ENCODE measurements around the gene AZGP1. TPM values are rescaled to one million over a fixed set of nuclear protein-coding genes. Genes with fewer than 3 reads are reported as not detected.
A peak's percentile ranks its signal among the peaks of the same experiment; 100 is the strongest.

AZGP1 gene
- total and polyA plus RNA-seq, 2 of the 13 experiments (the other 11 are each of a cell fraction or from before 2014, with no cell fraction given) = 93.8 to 229 TPM

GRCh38 chr7:99918959-99919813 is 56.6 kb downstream of the AZGP1 start, which contains the start of gene TRIM4 (continued):
- TF ChIP-seq, protein P1, sequence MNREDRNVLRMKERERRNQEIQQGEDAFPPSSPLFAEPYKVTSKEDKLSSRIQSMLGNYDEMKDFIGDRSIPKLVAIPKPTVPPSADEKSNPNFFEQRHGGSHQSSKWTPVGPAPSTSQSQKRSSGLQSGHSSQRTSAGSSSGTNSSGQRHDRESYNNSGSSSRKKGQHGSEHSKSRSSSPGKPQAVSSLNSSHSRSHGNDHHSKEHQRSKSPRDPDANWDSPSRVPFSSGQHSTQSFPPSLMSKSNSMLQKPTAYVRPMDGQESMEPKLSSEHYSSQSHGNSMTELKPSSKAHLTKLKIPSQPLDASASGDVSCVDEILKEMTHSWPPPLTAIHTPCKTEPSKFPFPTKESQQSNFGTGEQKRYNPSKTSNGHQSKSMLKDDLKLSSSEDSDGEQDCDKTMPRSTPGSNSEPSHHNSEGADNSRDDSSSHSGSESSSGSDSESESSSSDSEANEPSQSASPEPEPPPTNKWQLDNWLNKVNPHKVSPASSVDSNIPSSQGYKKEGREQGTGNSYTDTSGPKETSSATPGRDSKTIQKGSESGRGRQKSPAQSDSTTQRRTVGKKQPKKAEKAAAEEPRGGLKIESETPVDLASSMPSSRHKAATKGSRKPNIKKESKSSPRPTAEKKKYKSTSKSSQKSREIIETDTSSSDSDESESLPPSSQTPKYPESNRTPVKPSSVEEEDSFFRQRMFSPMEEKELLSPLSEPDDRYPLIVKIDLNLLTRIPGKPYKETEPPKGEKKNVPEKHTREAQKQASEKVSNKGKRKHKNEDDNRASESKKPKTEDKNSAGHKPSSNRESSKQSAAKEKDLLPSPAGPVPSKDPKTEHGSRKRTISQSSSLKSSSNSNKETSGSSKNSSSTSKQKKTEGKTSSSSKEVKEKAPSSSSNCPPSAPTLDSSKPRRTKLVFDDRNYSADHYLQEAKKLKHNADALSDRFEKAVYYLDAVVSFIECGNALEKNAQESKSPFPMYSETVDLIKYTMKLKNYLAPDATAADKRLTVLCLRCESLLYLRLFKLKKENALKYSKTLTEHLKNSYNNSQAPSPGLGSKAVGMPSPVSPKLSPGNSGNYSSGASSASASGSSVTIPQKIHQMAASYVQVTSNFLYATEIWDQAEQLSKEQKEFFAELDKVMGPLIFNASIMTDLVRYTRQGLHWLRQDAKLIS (CRISPR knock-in tag; IDR thresholded peaks at IDR 0.05) = no peak; the same call in 1 of the 2 replicates
- peak; percentile 58 for TF ChIP-seq ZNF430 (CRISPR knock-in tag; IDR thresholded peaks at IDR 0.05)
- peak; percentile 86 for TF ChIP-seq MED8 (CRISPR knock-in tag; IDR thresholded peaks at IDR 0.05; ENCODE audit: insufficient replicate concordance)
- TF ChIP-seq EP300 (IDR thresholded peaks at IDR 0.05; ENCODE audit: low read depth in 2 of 2, low read length in 2 of 2) = no peak; a peak in 1 of 4 replicates
- TF ChIP-seq EP300 (CRISPR knock-in tag; IDR thresholded peaks at IDR 0.05; ENCODE audit: borderline replicate concordance) = no peak
- no peak for TF ChIP-seq ZNF75D (CRISPR knock-in tag; IDR thresholded peaks at IDR 0.05; ENCODE audit: borderline replicate concordance)
- TF ChIP-seq ZMYM4 (CRISPR knock-in tag; IDR thresholded peaks at IDR 0.05) = peak; percentile 78
- TF ChIP-seq HNF1B (CRISPR knock-in tag; IDR thresholded peaks at IDR 0.05) = peak; percentile 86; the same call in 1 of the 2 replicates
- no peak for TF ChIP-seq THYN1 (CRISPR knock-in tag; IDR thresholded peaks at IDR 0.05; ENCODE audit: borderline replicate concordance, low read depth)
- TF ChIP-seq, protein P2, sequence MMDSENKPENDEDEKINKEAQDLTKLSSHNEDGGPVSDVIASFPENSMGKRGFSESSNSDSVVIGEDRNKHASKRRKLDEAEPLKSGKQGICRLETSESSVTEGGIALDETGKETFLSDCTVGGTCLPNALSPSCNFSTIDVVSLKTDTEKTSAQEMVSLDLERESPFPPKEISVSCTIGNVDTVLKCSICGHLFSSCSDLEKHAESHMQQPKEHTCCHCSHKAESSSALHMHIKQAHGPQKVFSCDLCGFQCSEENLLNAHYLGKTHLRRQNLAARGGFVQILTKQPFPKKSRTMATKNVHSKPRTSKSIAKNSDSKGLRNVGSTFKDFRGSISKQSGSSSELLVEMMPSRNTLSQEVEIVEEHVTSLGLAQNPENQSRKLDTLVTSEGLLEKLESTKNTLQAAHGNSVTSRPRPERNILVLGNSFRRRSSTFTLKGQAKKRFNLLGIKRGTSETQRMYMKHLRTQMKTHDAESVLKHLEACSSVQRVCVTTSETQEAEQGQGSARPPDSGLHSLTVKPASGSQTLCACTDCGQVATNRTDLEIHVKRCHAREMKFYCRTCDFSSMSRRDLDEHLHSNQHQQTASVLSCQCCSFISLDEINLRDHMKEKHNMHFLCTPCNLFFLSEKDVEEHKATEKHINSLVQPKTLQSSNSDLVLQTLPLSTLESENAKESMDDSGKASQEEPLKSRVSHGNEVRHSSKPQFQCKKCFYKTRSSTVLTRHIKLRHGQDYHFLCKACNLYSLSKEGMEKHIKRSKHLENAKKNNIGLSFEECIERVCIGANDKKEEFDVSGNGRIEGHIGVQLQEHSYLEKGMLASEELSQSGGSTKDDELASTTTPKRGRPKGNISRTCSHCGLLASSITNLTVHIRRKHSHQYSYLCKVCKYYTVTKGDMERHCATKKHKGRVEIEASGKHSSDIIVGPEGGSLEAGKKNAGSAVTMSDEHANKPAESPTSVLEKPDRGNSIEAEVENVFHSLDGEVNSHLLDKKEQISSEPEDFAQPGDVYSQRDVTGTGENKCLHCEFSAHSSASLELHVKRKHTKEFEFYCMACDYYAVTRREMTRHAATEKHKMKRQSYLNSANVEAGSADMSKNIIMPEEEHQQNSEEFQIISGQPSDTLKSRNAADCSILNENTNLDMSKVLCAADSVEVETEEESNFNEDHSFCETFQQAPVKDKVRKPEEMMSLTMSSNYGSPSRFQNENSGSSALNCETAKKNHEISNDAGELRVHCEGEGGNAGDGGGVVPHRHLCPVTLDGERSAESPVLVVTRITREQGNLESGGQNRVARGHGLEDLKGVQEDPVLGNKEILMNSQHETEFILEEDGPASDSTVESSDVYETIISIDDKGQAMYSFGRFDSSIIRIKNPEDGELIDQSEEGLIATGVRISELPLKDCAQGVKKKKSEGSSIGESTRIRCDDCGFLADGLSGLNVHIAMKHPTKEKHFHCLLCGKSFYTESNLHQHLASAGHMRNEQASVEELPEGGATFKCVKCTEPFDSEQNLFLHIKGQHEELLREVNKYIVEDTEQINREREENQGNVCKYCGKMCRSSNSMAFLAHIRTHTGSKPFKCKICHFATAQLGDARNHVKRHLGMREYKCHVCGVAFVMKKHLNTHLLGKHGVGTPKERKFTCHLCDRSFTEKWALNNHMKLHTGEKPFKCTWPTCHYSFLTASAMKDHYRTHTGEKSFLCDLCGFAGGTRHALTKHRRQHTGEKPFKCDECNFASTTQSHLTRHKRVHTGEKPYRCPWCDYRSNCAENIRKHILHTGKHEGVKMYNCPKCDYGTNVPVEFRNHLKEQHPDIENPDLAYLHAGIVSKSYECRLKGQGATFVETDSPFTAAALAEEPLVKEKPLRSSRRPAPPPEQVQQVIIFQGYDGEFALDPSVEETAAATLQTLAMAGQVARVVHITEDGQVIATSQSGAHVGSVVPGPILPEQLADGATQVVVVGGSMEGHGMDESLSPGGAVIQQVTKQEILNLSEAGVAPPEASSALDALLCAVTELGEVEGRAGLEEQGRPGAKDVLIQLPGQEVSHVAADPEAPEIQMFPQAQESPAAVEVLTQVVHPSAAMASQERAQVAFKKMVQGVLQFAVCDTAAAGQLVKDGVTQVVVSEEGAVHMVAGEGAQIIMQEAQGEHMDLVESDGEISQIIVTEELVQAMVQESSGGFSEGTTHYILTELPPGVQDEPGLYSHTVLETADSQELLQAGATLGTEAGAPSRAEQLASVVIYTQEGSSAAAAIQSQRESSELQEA (CRISPR knock-in tag; IDR thresholded peaks at IDR 0.05; ENCODE audit: not compliant biosample characterization) = no peak
- no peak for TF ChIP-seq ZNF746 (CRISPR knock-in tag; IDR thresholded peaks at IDR 0.05)
- TF ChIP-seq MXD4 (CRISPR knock-in tag; IDR thresholded peaks at IDR 0.05) = peak; percentile 51; the same call in 1 of the 2 replicates
- TF ChIP-seq GZF1 (CRISPR knock-in tag; IDR thresholded peaks at IDR 0.05) = 0 out of 2 replicates have a peak, but pooled peaks have one; percentile 70

Measured in HepG2 (cell line).